ENCODE data around the gene AHI1. TPM values are rescaled to one million over a fixed set of nuclear protein-coding genes. Genes with fewer than 3 reads are reported as not detected.
"Not testable (repeated sequence)": the region's sequence is repeated elsewhere in the genome, so short reads cannot be mapped to it uniquely, and the experiment has no call there.

AHI1 gene
- total RNA-seq, 4 donors from 2014 or later, result 9.2 to 16.5 (median 11.7) TPM

DNA sequence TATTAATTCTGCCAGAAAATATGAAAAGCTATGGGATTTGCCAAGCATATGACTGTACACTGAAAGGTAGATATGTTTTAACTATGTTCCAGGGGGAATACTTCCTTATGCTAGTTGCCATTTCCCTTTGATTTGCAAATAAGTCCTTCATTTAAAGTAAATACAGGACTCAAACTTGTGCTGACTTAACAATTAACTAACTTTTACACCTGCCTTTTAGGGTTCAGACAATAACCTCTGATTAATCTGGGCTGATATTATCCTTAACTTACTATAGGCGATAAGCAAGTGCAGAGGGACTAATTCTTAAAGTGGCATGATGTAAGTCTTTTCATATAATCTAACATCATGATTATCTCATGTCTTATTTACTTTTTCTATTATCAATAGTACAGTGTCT, 143.1 kb downstream of the AHI1 start:
- TF ChIP-seq CTCF (IDR thresholded peaks at IDR 0.05) (no peak), POLR2A (IDR thresholded peaks at IDR 0.05) (no peak)
- WGBS, 2 donors, result 87 to 96% methylated on average over 1 of the region's 1 CpG
- no peak overlapping the region for H3K4me3 ChIP-seq (ENCODE audit: low read depth, poor library complexity, severe bottlenecking)
- intact Hi-C loops (cut with DNase I; ENCODE audit: low total_unique reads), result no loop called here
- no peak for DNase-seq (ENCODE audit: low spot score in 2 of 2)

GRCh38 chr6:135353113-135353512, 144.4 kb downstream of the AHI1 start:
- intact Hi-C loops (cut with DNase I; ENCODE audit: low total_unique reads), result no loop called here
- 96 to 99% methylated on average over 2 of the region's 2 CpGs for WGBS, 2 donors

DNA sequence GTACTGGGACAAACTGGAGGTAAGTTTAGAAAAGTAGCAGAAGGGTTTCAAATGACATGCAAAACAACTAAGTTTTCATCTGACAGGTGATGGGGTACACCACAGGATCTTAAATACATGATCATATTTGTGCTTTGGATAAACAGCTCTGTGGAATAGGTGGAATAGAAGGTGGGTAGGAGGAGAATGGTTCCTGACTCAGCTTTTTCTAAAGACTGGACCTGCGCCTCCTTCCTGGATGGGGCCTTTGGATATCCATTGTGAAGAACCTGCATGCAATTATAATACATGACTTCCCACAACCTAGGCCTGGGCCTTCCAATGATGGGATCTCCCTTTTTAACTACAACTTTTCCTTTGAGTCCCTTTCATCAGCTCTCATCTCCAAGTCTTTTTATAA, 145.9 kb downstream of the AHI1 start:
- DNase-seq (ENCODE audit: low spot score in 2 of 2), result no peak

More at GRCh38 chr6:135353113-135353512, 144.4 kb downstream of the AHI1 start:
- H3K4me3 ChIP-seq (ENCODE audit: low read depth, poor library complexity, severe bottlenecking), result no peak overlapping the region
- no peak for TF ChIP-seq CTCF (IDR thresholded peaks at IDR 0.05)
- TF ChIP-seq POLR2A (IDR thresholded peaks at IDR 0.05), result no peak
- DNase-seq (ENCODE audit: low spot score in 2 of 2), result no peak

DNA sequence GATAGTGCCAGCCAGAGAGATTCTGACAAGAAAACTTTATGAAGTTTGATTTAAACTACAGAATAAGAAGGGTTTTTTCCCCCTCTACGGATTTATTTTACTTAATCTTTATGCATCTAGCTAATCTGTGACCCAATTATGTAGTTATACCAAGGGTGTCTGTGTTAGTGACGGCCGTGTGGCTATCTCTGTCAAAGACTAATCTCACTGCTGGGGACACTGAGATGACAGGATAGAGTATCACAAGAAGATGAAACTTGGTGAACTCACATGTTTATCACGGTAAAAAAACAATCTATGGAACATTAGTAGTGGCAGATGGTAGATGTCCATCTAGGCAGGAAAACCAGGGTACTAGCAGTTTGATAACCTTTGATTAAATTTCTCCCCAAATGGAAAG, 149.7 kb downstream of the AHI1 start:
- whole genome bisulfite sequencing, 2 donors, result 89 to 90% methylated on average over 4 of the region's 4 CpGs
- intact Hi-C loops (cut with DNase I; ENCODE audit: low total_unique reads), result no loop called here
- H3K4me3 ChIP-seq (ENCODE audit: low read depth, poor library complexity, severe bottlenecking), result no peak overlapping the region
- TF ChIP-seq CTCF (IDR thresholded peaks at IDR 0.05) (no peak), POLR2A (IDR thresholded peaks at IDR 0.05) (no peak)
- no peak for DNase-seq (ENCODE audit: low spot score in 2 of 2)

More for the DNA sequence above, 145.9 kb downstream of the AHI1 start:
- no peak for TF ChIP-seq CTCF (IDR thresholded peaks at IDR 0.05)
- no peak for TF ChIP-seq POLR2A (IDR thresholded peaks at IDR 0.05)
- intact Hi-C loops (cut with DNase I; ENCODE audit: low total_unique reads), result no loop called here
- WGBS, 2 donors, result 94 to 100% methylated on average over 1 of the region's 1 CpG
- H3K4me3 ChIP-seq (ENCODE audit: low read depth, poor library complexity, severe bottlenecking), result no peak overlapping the region

DNA sequence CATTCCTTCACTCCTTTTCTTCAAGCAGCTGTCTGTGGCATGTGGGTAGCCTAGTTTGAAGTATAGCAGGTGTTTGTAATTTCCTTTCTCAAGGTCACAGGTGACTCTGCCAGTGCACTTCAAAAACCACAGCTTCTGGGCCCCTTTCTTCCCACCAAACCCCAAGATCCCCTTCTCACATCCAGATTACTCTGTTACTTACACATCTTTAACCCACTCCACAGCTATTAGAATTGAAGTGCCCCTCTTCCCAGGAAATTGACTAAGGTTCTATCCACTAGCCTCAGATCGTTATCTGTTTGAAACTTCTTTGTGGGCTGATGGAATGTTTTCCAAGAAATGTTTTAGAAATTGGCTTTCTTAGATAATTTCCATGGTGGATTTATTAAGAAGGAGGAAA, 150.8 kb downstream of the AHI1 start:
- TF ChIP-seq CTCF (IDR thresholded peaks at IDR 0.05) (no peak), POLR2A (IDR thresholded peaks at IDR 0.05) (no peak)
- intact Hi-C loops (cut with DNase I; ENCODE audit: low total_unique reads), result no loop called here
- 78 to 88% methylated on average over 1 of the region's 1 CpG for whole genome bisulfite sequencing, 2 donors
- no peak overlapping the region for H3K4me3 ChIP-seq (ENCODE audit: low read depth, poor library complexity, severe bottlenecking)
- DNase-seq (ENCODE audit: low spot score in 2 of 2), result no peak

- DNase-seq (ENCODE audit: low spot score in 2 of 2), result no peak
- intact Hi-C loops (cut with DNase I; ENCODE audit: low total_unique reads), result no loop called here
- no peak overlapping the region for H3K4me3 ChIP-seq (ENCODE audit: low read depth, poor library complexity, severe bottlenecking)
- TF ChIP-seq CTCF (IDR thresholded peaks at IDR 0.05) (no peak), POLR2A (IDR thresholded peaks at IDR 0.05) (no peak)
Observed at GRCh38 chr6:135344526-135344925, 153.0 kb downstream of the AHI1 start.

GRCh38 chr6:135339920-135340319, 157.6 kb downstream of the AHI1 start:
- WGBS, 2 donors, result 91% methylated on average over 8 of the region's 8 CpGs
- H3K4me3 ChIP-seq (ENCODE audit: low read depth, poor library complexity, severe bottlenecking); DNase-seq (ENCODE audit: low spot score in 2 of 2); intact Hi-C loops (cut with DNase I; ENCODE audit: low total_unique reads): not testable (repeated sequence)
